ENCODE measurements around the gene PRKCH.

The PRKCH gene

DNA sequence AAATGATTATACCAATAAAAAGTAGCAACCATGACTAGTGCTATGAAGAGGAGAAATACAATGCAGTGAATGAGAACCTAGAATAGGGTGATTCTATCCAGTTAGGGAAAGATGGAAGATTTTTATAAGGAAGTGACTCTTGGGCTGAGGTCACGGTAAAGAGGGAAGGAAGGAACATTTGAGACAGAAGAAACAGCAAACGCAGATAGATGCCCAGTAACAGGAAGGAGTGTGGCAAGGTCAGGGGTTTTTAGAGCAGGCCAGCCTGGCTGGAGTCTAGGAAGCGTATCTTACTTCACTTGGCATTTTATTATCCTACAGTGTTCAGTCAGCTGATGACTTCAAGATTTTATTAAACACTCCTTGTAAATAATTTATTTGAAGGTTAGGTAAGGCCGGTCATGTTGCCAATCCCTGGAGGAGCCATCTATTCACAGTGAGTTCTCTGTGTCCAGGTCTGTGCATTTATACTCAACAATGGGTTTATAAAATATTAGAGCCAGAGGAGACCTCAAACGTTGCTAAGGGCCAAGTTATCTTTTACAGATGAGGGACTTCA lies 170.6 kb downstream of the PRKCH start:
- no peak for ATAC-seq (ENCODE audit: insufficient read depth, low read depth)
- Histone ChIP-seq H2AFZ (ENCODE audit: low read depth, low read length) (no peak overlapping the region), H3K4me1 (ENCODE audit: insufficient read depth, low read length) (no peaks in the 10 kb centered on the region), H3K9ac (ENCODE audit: low read depth, low read length) (no peak overlapping the region), H3K27ac (ENCODE audit: low read length) (peak overlapping the region; percentile 19), H3K36me3 (ENCODE audit: insufficient read depth, low read length) (peaks cover 94% of the 10 kb centered on the region), H3K9me3 (ENCODE audit: insufficient read depth, low read length, severe bottlenecking) (no peaks in the 10 kb centered on the region), H3K79me2 (ENCODE audit: insufficient read depth, low read length) (peaks cover 10% of the 10 kb centered on the region; the same call in 1 of the 2 replicates), H4K20me1 (ENCODE audit: insufficient read depth, low read length) (no peaks in the 10 kb centered on the region), H3K4me2 (ENCODE audit: insufficient read depth, low read length) (no peak overlapping the region), H3K27me3 (ENCODE audit: insufficient read depth, low read length, poor library complexity) (no peaks in the 10 kb centered on the region), H3K4me3 (ENCODE audit: low read depth in 1 of 2, low read length in 2 of 2) (no peak overlapping the region)
- TF ChIP-seq, protein P1, sequence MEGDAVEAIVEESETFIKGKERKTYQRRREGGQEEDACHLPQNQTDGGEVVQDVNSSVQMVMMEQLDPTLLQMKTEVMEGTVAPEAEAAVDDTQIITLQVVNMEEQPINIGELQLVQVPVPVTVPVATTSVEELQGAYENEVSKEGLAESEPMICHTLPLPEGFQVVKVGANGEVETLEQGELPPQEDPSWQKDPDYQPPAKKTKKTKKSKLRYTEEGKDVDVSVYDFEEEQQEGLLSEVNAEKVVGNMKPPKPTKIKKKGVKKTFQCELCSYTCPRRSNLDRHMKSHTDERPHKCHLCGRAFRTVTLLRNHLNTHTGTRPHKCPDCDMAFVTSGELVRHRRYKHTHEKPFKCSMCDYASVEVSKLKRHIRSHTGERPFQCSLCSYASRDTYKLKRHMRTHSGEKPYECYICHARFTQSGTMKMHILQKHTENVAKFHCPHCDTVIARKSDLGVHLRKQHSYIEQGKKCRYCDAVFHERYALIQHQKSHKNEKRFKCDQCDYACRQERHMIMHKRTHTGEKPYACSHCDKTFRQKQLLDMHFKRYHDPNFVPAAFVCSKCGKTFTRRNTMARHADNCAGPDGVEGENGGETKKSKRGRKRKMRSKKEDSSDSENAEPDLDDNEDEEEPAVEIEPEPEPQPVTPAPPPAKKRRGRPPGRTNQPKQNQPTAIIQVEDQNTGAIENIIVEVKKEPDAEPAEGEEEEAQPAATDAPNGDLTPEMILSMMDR (IDR thresholded peaks at IDR 0.05; ENCODE audit: borderline replicate concordance, extremely low read depth, low read length, poor library complexity, severe bottlenecking) = no peak
- no peak for DNase-seq

DNA sequence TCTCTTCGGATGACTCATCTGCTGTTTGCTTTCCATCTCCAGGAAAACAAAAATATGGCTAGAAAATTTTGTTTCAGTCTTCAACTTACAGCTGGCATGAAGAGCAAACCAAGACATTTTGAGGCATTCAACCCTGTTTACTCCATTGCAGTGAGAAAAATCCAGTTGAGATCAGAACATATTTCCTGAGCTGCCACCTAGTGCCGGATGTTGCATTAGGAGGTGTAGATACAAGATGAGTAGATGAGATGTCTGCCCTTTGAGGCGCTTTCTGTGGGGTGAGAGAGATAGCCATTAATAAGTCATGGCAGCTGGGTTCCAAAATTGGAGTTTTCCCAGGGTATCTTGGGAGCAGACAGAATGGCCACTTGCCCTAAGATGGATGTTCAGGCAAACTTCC lies 171.1 kb downstream of the PRKCH start:
- H3K27ac ChIP-seq (ENCODE audit: low read length) = 0 out of 2 replicates have a peak overlapping the region, but pooled peaks have one; percentile 8
- no peak overlapping the region for H2AFZ ChIP-seq (ENCODE audit: low read depth, low read length)
- peaks cover 94% of the 10 kb centered on the region for H3K36me3 ChIP-seq (ENCODE audit: insufficient read depth, low read length)
- no peak overlapping the region for H3K9ac ChIP-seq (ENCODE audit: low read depth, low read length)
- H3K4me3 ChIP-seq (ENCODE audit: low read depth in 1 of 2, low read length in 2 of 2) = no peak overlapping the region
- no peak for DNase-seq
- no peak for ATAC-seq (ENCODE audit: insufficient read depth, low read depth)
- H3K9me3 ChIP-seq (ENCODE audit: insufficient read depth, low read length, severe bottlenecking) = no peaks in the 10 kb centered on the region
- H3K27me3 ChIP-seq (ENCODE audit: insufficient read depth, low read length, poor library complexity) = no peaks in the 10 kb centered on the region
- no peak for TF ChIP-seq EZH2 (IDR thresholded peaks at IDR 0.05; ENCODE audit: borderline replicate concordance, low read depth, low read length, severe bottlenecking)
- TF ChIP-seq, protein P1 (IDR thresholded peaks at IDR 0.05; ENCODE audit: borderline replicate concordance, extremely low read depth, low read length, poor library complexity, severe bottlenecking) = peak; percentile 7
- no peaks in the 10 kb centered on the region for H4K20me1 ChIP-seq (ENCODE audit: insufficient read depth, low read length)
- peaks cover 12% of the 10 kb centered on the region; the same call in 1 of the 2 replicates for H3K79me2 ChIP-seq (ENCODE audit: insufficient read depth, low read length)
- no peak overlapping the region for H3K4me2 ChIP-seq (ENCODE audit: insufficient read depth, low read length)
- no peaks in the 10 kb centered on the region for H3K4me1 ChIP-seq (ENCODE audit: insufficient read depth, low read length)

DNA sequence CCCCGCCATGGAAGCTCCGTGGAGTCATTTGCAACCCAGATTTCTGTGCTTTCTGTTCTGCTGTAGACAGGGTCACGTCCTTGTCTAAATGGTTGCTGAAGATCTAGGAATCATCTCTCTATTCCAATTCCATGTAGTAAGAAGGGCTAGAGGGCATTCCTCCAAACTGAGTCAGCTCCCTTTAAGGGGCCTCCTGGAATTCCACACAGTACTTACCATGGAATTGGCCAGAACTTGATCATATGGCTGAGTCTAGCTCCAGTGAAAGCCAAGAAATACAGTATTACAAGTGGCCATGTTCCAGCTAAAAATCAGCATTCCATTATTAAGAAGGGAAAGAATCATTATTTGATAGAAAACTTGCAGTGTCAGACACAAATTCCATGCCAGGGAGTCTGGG lies 171.9 kb downstream of the PRKCH start:
- TF ChIP-seq, protein P1 (IDR thresholded peaks at IDR 0.05; ENCODE audit: borderline replicate concordance, extremely low read depth, low read length, poor library complexity, severe bottlenecking) = no peak
- TF ChIP-seq EZH2 (IDR thresholded peaks at IDR 0.05; ENCODE audit: borderline replicate concordance, low read depth, low read length, severe bottlenecking) = no peak
- H3K4me2 ChIP-seq (ENCODE audit: insufficient read depth, low read length) = no peak overlapping the region
- H3K79me2 ChIP-seq (ENCODE audit: insufficient read depth, low read length) = peaks cover 12% of the 10 kb centered on the region; the same call in 1 of the 2 replicates
- H3K4me1 ChIP-seq (ENCODE audit: insufficient read depth, low read length) = peaks cover 1% of the 10 kb centered on the region; the same call in 1 of the 2 replicates
- no peaks in the 10 kb centered on the region for H3K9me3 ChIP-seq (ENCODE audit: insufficient read depth, low read length, severe bottlenecking)
- H3K9ac ChIP-seq (ENCODE audit: low read depth, low read length) = no peak overlapping the region
- H4K20me1 ChIP-seq (ENCODE audit: insufficient read depth, low read length) = no peaks in the 10 kb centered on the region
- peaks cover 97% of the 10 kb centered on the region for H3K36me3 ChIP-seq (ENCODE audit: insufficient read depth, low read length)
- no peak overlapping the region for H2AFZ ChIP-seq (ENCODE audit: low read depth, low read length)
- DNase-seq = no peak
- H3K27me3 ChIP-seq (ENCODE audit: insufficient read depth, low read length, poor library complexity) = no peaks in the 10 kb centered on the region
- ATAC-seq (ENCODE audit: insufficient read depth, low read depth) = no peak
- H3K4me3 ChIP-seq (ENCODE audit: low read depth in 1 of 2, low read length in 2 of 2) = no peak overlapping the region
- no peak overlapping the region for H3K27ac ChIP-seq (ENCODE audit: low read length)
